GM19452 (cell line): Measurements from ENCODE around the gene PLEKHH2.
"Not testable (repeated sequence)": the region's sequence is repeated elsewhere in the genome, so short reads cannot be mapped to it uniquely, and the experiment has no call there.

ENCODE experiments used
- ATAC-seq: cut with Tn5 transposase; IDR thresholded peaks from one replicate; pipeline ENCODE4 v1.9.1; 2021; ENCODE audit not compliant: unreplicated experiment

The PLEKHH2 gene

DNA sequence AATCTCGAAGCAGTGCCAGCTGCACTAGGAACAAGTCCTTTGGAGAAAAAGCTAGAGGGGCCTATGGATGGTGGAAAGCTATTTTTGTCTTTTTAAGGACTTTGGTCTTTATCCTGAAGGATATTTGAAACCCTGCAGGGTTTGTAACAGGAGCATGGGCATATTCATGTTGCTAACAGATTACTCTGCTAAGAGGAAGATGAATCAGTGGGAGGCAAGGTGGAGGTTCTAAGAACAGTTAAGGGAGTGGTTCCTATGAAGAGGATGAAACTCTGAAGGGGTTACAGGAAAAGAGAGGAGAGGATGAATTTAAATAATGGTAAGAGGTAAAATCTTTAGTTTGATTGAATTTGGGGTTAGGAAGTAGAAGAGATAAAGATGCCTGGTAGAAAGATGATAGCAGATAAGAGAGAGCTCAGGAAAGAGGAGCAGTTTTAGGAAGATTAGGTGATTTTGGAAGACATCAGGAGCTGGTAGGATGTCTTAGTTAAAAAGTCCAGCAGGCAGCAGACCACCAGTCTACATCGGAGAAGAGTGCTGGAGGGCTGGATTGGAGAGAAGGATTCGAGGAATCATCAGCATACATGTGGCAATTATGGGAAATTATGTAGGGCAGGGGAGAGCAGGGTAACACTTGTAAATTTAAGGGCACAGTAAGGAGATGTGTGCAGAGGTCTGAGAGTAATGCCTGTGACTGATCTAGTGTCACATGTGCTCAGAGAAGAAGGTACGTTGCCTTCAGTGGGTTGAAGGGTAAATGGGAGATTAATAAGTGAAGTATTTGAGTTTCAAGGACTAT lies 78.4 kb downstream of the PLEKHH2 start:
- no peak for ATAC-seq

DNA sequence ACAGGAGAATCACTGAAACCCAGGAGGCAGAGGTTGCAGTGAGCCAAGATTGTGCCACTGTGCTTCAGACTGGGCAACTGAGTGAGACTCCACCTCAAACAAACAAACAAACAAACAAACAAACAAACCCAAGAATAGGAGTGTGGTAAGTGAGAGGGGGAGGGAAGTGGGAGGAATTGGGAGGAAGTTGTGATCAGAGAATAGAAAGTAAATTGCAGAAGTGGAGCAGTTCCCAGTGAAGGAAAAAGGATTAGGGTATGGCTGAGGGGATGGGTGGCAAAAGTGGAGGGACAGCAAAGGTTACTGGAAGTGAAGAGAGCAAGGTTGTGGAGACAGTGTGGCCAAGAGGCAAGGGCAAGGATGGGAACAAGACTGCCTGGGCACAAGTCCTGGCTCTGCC lies 80.3 kb downstream of the PLEKHH2 start:
- ATAC-seq: no peak

DNA sequence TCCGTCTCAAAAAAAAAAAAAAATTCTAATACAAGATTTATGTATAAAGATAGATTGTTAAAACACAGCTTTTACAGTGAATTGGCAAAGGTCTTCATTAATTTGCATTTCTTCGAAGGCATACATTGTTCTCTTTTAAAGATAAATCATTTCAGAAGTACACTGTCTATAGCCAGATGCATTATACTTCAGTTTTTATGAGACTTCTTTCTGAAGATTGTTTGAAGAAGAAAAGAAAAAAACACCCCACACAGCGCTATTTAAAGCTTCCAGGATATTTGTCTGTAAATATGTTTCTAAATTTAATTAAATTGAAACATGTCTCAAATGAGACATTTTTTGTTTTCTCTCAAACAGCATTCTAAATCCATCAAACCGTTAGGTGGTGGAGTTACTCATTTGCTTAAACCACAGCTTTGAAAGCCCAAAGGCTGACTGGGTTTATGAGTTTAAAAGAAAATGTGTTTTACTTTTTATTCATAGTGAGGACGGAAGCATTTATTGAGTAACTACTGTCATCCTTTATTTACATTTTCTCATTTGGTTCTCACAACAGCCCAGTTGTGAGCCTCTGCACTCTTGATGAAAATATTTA lies 81.6 kb downstream of the PLEKHH2 start:
- ATAC-seq: no peak

DNA sequence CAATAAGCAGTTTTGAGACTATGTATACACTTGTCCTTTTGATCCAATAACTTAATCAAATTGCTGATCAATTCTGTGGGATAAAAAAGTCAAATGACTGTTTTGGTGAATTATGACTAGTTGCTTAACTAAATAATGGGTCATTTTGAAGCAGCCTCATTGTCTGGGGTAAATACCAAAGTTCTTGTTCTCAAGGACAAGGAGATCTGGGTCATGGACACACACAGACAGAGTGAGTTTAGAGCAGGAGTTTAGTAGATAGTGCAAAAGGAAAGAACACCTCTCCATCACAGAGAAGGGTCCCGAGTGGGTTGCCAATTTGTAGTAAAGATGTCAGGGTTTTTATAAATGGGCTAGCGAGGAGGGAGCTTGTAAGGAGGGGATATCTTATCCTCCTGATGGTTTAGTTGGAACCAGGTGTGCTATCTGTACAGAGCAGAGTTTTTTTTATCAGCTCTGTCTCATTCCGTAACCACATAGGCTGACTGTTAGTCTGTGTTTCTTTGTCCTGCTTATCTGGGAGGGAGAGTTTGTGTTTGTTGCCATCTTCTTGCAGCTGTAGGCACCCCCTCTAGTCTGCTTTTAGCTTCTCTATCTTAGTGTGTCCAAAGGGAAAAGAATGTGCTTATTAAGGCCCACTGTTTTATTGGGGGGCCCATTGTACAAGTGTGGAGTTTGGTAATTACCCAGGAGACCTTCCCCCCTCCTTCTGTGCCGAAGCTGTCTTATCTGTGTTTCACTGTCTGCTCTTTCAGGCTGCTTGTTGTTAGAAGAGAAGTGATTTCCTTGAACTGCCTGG lies 87.9 kb downstream of the PLEKHH2 start:
- ATAC-seq: no peak

DNA sequence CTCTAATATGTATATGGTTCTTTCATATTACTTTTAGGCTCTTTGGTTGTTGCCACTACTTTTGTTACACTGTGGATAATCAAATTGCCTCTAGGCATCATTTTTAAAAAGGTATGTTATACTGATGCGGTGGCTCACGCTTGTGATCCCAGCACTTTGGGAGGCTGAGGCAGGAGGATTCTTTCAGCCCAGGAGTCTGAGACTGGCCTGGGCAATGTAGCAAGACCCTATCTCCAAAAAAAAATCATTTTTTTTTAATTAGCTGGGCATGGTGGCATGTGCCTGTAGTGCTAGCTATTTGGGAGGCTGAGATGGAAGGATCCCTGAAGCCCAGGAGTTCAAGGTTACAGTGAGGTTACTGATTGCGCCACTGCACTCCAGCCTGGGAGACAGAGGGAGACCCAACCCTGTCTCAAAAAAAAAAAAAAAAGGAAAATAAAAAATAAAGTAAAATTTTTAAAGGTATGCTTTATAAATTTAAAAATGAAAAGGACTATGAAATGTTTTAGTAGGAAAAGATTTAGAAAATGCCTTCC lies 88.7 kb downstream of the PLEKHH2 start:
- no peak for ATAC-seq

DNA sequence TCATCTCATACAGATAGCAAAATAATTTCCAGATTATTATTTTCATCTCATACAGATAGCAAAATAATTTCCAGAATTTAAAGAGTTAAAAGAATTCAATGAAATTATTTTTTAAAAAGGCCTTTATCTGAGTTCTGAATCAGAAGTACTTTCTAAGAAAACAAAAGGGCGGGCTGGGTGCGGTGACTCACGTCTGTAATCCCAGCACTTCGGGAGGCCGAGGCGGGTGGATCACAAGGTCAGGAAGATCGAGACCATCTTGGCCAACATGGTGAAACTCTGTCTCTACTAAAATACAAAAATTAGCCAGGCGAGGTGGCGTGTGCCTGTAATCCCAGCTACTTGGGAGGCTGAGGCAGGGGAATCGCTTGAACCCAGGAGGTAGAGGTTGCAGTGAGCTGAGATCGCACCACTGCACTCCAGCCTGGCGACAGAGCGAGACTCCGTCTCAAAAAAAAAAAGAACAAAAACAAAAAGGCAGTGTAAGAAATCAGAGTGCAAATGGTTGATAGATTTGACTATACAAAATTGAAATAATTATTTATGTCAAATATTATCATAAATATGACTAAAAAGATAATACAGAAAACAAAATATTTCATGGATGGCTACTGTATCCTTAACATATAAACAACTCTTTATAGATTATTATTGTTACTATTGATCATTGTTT lies 90.0 kb downstream of the PLEKHH2 start:
- not testable (repeated sequence) for ATAC-seq

DNA sequence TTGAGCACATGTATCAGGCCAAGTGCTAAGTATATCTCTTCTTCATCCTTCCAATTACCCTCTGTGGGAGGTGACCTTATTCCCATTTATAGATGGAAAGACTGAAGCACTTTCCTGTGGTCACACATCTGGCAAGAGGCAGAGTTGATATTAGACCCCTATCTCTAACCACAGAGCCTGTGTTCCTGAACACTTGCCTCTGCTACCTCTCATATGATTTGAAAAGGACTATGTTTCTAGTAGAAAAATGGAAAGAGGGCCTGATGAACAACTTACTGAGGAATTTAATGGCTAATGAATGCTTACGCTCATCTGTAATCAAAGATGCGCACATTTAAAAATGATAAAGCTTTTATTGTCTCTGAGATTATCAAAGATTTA lies 90.6 kb downstream of the PLEKHH2 start:
- no peak for ATAC-seq

DNA sequence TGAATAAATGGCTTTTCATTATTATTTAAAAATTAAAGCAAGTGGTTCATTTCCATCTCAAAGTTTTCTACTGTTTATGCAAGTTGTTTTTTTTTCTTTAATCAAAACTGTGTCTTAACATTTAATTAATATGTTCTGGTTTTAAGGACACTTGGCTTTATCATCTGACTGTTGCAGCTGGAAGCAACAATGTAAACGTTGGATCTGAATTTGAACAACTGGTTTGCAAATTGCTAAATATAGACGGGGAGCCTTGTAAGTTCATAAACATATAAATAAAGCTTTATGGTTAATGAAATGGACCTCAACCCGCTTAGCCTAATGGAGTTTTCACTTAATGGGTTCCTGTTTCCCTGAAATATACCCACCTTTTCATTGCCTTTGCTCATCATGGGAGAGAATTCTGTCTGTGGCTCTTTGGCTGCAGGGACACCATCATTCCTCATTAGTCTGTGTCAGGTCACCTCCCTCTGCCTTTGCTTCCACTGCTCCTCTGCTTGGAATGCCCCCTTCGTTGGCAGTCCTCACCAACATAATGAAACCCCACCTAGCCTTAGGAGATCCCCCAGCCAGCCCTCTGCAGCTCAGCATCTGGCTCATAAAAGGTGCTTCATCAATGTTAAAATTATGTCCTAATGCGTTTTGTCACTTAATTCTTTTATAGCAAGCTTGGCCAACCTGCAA lies 92.6 kb downstream of the PLEKHH2 start:
- no peak for ATAC-seq

DNA sequence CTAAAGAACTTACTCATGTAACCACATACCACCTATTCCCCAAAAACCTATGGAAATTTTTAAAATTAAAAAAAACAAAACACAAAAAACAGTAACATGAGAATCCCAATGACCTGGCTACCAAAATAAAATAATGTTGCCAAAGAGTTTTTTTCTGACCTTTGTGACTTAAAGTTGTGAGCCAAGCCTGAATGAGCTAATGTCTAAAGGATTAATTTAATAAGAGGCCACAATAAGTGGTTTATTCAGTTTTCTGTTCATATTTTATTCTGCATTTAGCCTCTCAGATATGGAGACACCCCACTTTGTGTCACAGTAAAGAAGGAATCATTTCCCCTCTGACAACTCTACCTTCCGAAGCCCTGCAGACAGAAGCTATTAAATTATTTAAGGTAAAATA lies 94.2 kb downstream of the PLEKHH2 start:
- no peak for ATAC-seq

DNA sequence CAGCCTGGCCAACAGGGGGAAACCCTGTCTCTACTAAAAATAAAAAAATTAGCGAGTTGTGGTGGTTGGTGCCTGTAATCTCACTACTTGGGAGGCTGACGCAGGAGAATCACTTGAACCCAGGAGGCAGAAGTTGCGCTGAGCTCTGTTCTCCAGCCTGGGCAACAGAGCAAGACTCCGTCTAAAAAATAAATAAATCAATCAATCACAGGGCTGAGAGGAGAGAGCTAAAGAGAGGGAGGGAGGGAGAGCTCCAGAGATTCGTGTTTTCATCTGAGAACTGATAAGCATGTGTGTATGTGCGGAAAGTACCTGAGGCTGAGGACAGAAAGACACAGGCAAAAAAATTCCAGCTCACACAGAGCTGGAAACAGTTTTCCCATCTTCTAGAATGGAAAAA lies 99.6 kb downstream of the PLEKHH2 start:
- no peak for ATAC-seq

DNA sequence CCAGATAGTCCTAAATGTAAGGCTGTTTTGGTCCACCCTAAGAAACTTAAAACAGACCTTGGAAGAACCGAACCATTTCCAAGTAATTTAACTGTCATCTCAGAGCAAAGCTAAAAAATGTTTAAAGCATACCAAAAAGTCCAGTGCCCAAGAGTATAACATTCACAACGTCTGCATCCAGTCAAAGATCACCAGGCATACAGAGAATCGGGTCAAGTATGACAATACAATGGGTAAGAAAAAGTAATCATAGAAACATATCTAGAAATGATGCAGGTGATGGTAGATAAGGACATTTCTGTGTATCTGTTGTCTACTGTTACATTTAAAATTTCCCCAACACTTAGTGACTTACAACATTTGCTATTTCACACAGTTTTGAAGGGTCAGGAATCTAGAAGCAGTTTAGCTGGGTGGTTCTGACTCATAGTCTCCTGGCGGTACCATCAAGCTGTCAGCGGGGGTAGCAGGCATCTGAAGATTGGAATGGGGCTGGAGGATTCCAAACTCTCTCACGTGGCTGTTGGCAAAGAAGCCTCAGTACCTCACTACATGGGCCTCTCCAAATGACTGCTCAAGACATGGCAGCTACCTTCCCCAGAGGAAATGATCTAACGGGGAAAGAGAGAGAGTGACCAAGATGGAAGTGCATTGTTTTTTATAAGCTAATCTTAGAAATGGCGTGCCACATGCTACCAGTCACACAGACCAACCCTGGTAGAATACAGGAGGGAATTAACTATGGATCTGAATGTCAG lies 100.2 kb downstream of the PLEKHH2 start:
- no peak for ATAC-seq

DNA sequence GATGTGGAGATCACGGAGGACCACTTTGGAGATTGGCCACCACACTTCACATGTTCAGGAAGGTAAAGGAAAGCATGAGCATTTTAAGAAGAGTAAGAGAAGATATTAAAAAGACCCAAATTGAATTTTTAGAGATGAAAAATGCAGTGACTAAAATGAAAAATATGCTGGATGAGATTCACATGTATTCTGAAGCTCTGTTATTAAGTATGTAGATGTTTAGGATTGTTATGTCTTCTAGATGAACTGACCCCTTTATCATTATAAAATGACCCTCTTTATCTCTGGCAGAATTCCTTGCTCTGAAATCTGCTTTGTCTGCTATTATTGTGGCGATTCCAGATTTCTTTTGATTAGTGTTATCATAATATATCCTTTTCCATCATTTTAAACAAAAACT lies 100.8 kb downstream of the PLEKHH2 start:
- no peak for ATAC-seq

DNA sequence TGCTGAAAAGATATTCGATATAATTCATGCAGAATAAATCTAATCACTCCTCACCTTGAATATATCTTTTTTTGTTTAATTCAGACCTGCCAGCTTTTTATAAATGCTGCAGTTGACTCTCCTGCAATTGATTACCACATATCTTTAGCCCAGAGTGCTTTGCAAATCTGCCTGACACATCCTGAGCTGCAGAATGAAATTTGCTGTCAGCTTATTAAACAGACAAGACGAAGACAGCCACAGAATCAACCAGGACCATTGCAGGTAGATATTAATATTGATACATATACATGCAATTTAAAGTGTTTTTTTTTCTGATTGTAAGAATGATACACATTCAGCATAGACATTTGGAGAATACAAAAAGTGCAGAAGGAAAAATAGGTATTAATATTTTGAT lies 101.2 kb downstream of the PLEKHH2 start:
- ATAC-seq: no peak

DNA sequence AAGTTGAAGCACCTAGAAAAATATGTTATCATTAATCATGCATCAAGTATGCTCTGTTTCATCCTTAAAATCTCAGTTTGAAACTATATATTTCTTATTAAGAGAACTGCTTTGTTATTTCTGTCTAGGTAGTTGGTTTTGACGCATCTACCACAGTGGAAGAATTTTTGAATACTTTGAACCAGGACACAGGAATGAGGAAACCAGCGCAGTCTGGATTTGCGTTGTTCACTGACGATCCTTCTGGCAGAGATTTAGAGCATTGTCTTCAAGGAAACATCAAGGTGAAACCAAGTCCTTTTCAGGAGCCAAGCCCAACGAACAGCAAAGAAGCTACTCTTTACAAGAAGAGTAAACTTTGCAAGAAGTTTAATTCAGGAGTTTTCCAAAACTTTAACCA lies 106.6 kb downstream of the PLEKHH2 start:
- ATAC-seq: no peak

DNA sequence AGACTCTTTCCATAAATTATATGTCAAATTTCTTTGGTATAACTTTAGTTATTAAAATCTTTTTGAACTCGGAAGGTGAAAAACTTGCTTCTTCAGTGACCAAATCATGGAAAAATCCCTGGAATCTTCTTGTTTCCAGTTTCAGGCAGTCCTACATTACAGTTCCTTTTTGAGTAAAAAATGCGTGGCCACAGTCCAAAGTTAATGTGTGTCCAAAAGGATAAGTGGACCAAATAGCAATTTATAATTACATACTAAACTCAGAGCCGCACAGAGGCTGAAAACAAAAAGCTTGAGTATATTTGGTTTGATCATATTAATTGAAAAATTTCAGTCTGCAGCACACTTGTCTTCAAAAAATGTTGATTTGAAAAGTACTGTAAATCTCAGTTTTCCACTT lies 108.4 kb downstream of the PLEKHH2 start:
- ATAC-seq: no peak

DNA sequence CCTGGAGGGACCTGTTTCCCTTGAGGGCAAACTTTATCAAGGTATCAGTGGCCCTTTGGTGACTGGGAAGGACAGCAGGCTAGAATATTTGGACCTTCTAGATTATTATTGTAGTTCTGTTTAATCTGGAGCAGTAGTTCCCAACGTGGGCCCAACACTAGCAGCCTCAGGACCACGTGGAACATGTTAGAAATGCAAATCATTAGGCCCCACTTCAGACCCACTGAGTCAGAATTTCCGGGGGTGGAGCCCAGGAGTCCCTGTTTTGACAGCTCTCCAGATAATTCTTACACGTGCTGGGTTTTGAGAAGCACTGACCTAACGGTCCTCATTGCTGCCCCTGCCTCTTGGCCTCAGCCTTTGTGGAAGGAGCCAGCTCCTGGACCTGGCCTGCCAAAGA lies 111.3 kb downstream of the PLEKHH2 start:
- ATAC-seq: no peak

DNA sequence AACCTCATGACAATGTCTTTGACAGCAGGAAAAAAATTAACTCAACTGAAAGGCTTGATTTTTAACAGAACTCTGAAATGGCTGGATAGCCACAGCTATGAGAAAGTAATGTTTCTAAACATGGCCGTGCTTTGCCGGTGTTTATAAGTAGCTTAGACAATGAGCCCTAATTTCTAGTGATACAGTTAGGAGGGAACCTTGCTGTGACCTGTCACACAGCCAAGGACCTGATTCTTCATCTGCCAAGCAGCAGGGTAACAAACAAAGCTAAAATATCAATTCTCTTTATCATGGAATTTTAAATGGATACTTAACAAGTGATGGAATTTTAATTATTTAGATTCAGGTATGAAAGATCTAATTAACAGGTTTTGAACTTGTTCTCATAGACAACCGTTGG lies 112.5 kb downstream of the PLEKHH2 start:
- no peak for ATAC-seq

DNA sequence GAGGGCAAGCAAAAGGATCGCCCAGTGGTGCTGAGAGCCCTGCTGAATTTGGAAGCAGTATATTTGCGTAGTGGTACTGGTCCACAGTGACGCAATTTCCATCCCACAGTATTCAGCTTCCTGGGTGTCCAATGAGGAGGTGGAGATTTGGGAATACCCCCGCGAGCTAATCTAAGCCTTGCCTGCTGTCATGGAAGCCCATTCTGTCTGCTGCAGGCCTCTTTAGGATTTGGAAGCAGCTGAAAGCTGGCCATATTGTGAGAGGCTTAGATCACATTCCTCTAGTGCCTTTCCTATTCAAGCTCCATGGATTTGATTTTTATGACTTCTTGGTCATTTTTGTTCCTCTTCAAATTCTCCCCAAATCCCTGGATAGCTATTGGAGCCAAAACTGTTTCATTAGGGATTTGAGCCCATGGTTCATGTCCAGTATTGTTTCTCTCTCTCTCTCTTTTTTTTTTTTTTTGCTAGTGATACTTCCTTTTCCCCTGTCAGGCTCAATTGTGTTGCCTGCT lies 114.5 kb downstream of the PLEKHH2 start:
- ATAC-seq: no peak

DNA sequence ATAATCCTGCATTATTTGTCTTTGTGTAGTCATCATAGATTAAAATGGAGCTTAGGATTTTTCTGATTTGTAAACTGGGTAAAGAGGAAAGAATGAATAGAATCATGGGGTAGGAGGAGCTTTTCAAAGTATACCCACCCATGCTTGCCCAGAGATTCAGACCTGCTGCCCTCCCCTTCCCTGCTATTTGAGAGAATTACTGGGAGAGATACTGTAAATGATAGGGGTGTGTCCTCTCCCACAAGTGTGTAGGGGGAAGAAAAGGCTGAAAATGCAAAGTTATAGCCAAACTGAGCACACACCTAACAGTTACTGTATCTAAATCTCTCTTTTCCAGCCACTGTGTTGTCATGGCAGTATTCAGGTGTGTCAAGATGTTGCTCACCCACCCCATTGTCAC lies 115.2 kb downstream of the PLEKHH2 start:
- ATAC-seq: no peak

DNA sequence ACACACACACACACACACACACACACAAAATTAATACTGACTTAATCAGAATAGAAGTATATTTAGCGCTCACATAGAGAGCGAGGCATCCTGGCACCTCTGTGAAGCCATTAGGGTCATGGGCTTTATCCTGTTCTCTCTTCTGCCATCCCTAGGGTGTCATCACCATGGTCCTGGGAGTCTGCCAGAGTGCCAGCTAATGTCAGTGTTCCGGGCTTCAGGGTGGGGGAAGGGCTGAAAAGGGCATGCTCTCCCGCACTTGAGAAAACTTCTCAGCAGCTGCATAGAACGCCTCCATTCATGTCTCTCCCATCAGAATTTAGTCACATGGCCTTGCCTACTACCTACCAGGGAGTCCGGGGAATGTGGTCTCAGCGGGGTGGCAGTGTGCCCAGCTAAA lies 117.1 kb downstream of the PLEKHH2 start:
- no peak for ATAC-seq
